CD14-positive monocyte (primary cell): ENCODE measurements around the gene YES1. TPM values are rescaled to one million over a fixed set of nuclear protein-coding genes. Genes with fewer than 3 reads are reported as not detected.

Experiments used
- DNase-seq, 3 donors: peaks; one replicate each; pipeline ENCODE4 v3.0.0-alpha.2; 2011 to 2022
- H2AFZ ChIP-seq: 2 replicates; pipeline ENCODE4 v1.6.0; 2012; ENCODE audit warnings: mild to moderate bottlenecking, low read depth, low read length, inconsistent platforms; ENCODE audit not compliant: insufficient read depth, poor library complexity, severe bottlenecking
- H3K27ac ChIP-seq, 2 donors: 1 replicate in 1 of 2; 2 replicates in 1 of 2; pipeline ENCODE4 v1.5.1; 2012 to 2013; ENCODE audit warnings: low read length in 2 of 2, control low read depth in 1 of 2, inconsistent platforms in 1 of 2, low read depth in 1 of 2, mild to moderate bottlenecking in 1 of 2
- H3K27me3 ChIP-seq, 2 donors: one replicate each; pipeline versions ENCODE4 v1.6.0 to v1.6.1; 2011 to 2013; ENCODE audit warnings: low read length in 2 of 2; ENCODE audit not compliant: control insufficient read depth in 2 of 2, insufficient read depth in 2 of 2
- H3K36me3 ChIP-seq, 2 donors: replicated peaks in 1 of 2; 1 replicate in 1 of 2; 2 replicates in 1 of 2; pipeline versions ENCODE4 v1.5.1 to v1.6.1; 2012 to 2013; ENCODE audit warnings: low read length in 2 of 2, control low read depth in 1 of 2, inconsistent platforms in 1 of 2, mild to moderate bottlenecking in 1 of 2; ENCODE audit not compliant: insufficient read depth in 2 of 2, control insufficient read depth in 1 of 2
- H3K4me1 ChIP-seq, 2 donors: 1 replicate in 1 of 2; 2 replicates in 1 of 2; pipeline versions ENCODE4 v1.5.1 to v1.6.1; 2012 to 2013; ENCODE audit warnings: low read length in 2 of 2, control low read depth in 1 of 2, inconsistent platforms in 1 of 2, mild to moderate bottlenecking in 1 of 2, moderate library complexity in 1 of 2; ENCODE audit not compliant: insufficient read depth in 2 of 2, control insufficient read depth in 1 of 2
- H3K4me2 ChIP-seq: replicated peaks from 2 replicates; pipeline ENCODE3; 2012; ENCODE audit warnings: low read length, moderate library complexity, mild to moderate bottlenecking; ENCODE audit not compliant: poor library complexity, severe bottlenecking; ENCODE audit errors: extremely low read depth
- H3K4me3 ChIP-seq, 3 experiments: fragments of 200-600 bp in 1 of 3; sonication (generic) in 1 of 3; replicated peaks in 1 of 3; 1 replicate in 2 of 3; 2 replicates in 1 of 3; pipeline ENCODE4 v1.5.1; 2011 to 2013; ENCODE audit warnings: low read length in 3 of 3, mild to moderate bottlenecking in 3 of 3, control low read depth in 2 of 3, low read depth in 2 of 3, inconsistent platforms in 1 of 3, moderate library complexity in 1 of 3
- H3K79me2 ChIP-seq: 2 replicates; pipeline ENCODE4 v1.6.0; 2012; ENCODE audit warnings: mild to moderate bottlenecking, control low read depth, inconsistent platforms, low read length, moderate library complexity; ENCODE audit not compliant: insufficient read depth
- H3K9ac ChIP-seq: 2 replicates; pipeline ENCODE4 v1.6.0; 2017; ENCODE audit warnings: low read length, mild to moderate bottlenecking; ENCODE audit not compliant: insufficient read depth, poor library complexity, severe bottlenecking
- H3K9me3 ChIP-seq, 2 donors: replicated peaks in 1 of 2; 1 replicate in 1 of 2; 2 replicates in 1 of 2; pipeline versions ENCODE4 v1.5.1 to v1.6.1; 2012 to 2013; ENCODE audit warnings: low read length in 2 of 2, control low read depth in 1 of 2; ENCODE audit not compliant: control insufficient read depth in 1 of 2, insufficient read depth in 1 of 2
- H4K20me1 ChIP-seq: 2 replicates; pipeline ENCODE4 v1.6.0; 2012; ENCODE audit warnings: mild to moderate bottlenecking, low read length, control low read depth, moderate library complexity; ENCODE audit not compliant: insufficient read depth
- H3K27ac Mint-ChIP-seq, 7 donors: one replicate each; pipeline ENCODE4 v1.8.0; 2020; ENCODE audit warnings: mild to moderate bottlenecking in 7 of 7, mixed read lengths in 7 of 7, moderate library complexity in 6 of 7, inconsistent platforms in 2 of 7
- H3K27me3 Mint-ChIP-seq, 3 donors: one replicate each; pipeline ENCODE4 v1.8.0; 2021 to 2022; ENCODE audit warnings: low read depth in 3 of 3, mild to moderate bottlenecking in 3 of 3, mixed read lengths in 3 of 3, moderate library complexity in 3 of 3, inconsistent platforms in 1 of 3
- H3K36me3 Mint-ChIP-seq, 2 donors: one replicate each; pipeline ENCODE4 v1.8.0; 2020; ENCODE audit warnings: mixed read lengths in 2 of 2, inconsistent platforms in 1 of 2, mild to moderate bottlenecking in 1 of 2
- H3K4me1 Mint-ChIP-seq: one replicate; pipeline ENCODE4 v1.8.0; 2020; ENCODE audit warnings: mild to moderate bottlenecking, mixed read lengths
- H3K4me3 Mint-ChIP-seq, 2 donors: one replicate each; pipeline ENCODE4 v1.8.0; 2020; ENCODE audit warnings: mild to moderate bottlenecking in 2 of 2, mixed read lengths in 2 of 2, moderate library complexity in 1 of 2
- H3K9me3 Mint-ChIP-seq, 7 donors: one replicate each; pipeline ENCODE4 v1.8.0; 2020 to 2022; ENCODE audit warnings: mixed read lengths in 7 of 7, mild to moderate bottlenecking in 6 of 7, moderate library complexity in 6 of 7, inconsistent platforms in 2 of 7
- CTCF ChIP-seq: fragments of 200-600 bp; IDR thresholded peaks from one replicate; pipeline ENCODE4 v1.8.0; 2022; ENCODE audit warnings: antibody characterized with exemption, mild to moderate bottlenecking
- WGBS: methylation state at CpG from one replicate; pipeline ENCODE4 v1.1.5; 2013; ENCODE audit warnings: missing lambda C conversion rate; ENCODE audit not compliant: insufficient coverage; 5-methylcytosine and 5-hydroxymethylcytosine counted together
- intact Hi-C, 2 donors: fragments of 100-400 bp; cut with micrococcal nuclease; formaldehyde crosslinking; loops; one replicate each; pipeline versions ENCODE4 v1.15.0 to v1.15.1; 2023
- polyA plus RNA-seq, 3 donors: library from polyadenylated mRNA; depleted of rRNA in 1 of 3; unstranded in 2 of 3; stranded (reverse) in 1 of 3; fragments of 300-500 nt in 2 of 3; fragments of >200 nt in 1 of 3; fragmentation: Illumina TruSeq in 2 of 3; gene quantifications; 1 replicate in 2 of 3; 2 replicates in 1 of 3; pipeline ENCODE4 v1.2.3, GENCODE V29; 2012 to 2021

Gene YES1
- polyA plus RNA-seq, 3 donors, result not detected

DNA sequence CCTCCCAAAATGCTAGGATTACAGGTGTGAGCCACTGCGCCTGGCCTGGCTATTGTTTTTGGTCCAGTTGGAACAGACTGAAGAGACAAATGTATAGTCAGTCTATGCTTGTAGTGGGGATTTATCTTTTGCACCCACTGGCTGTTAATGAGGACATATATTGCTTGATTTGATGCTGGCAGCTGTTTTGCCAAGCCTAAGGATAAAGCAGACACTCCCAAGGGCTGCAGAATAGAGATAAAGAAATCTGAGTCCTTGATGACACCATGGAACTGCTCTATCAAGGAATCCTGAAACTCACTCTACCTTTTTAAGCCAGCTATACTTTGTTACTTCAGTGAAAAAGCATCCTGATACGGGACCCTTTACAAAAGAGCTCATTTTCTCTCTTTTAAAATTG is 56.5 kb downstream of the YES1 start:
- peaks cover 21 to 43% (median 35%) of the 10 kb centered on the region in 3 donors for H3K27me3 Mint-ChIP-seq
- Histone ChIP-seq H3K9ac (no peak overlapping the region), H4K20me1 (no peaks in the 10 kb centered on the region), H3K4me3 (no peak overlapping the region), H3K27me3 (peaks cover 10 to 46% of the 10 kb centered on the region in 2 donors), H3K36me3 (no peaks in the 10 kb centered on the region), H3K4me1 (no peaks in the 10 kb centered on the region), H3K27ac (no peak overlapping the region), H2AFZ (no peak overlapping the region), H3K9me3 (no peaks in the 10 kb centered on the region), H3K4me2 (no peak overlapping the region), H3K79me2 (no peaks in the 10 kb centered on the region)
- no peaks in the 10 kb centered on the region for H3K4me1 Mint-ChIP-seq
- no peak for DNase-seq
- no peak overlapping the region for H3K4me3 Mint-ChIP-seq
- intact Hi-C loops, result no loop called here
- H3K36me3 Mint-ChIP-seq, result no peaks in the 10 kb centered on the region
- no peak overlapping the region for H3K27ac Mint-ChIP-seq
- peaks cover 0 to 7% (median 2%) of the 10 kb centered on the region in 7 donors for H3K9me3 Mint-ChIP-seq
- whole genome bisulfite sequencing, result 100% methylated on average over 1 of the region's 2 CpGs
- no peak for TF ChIP-seq CTCF

DNA sequence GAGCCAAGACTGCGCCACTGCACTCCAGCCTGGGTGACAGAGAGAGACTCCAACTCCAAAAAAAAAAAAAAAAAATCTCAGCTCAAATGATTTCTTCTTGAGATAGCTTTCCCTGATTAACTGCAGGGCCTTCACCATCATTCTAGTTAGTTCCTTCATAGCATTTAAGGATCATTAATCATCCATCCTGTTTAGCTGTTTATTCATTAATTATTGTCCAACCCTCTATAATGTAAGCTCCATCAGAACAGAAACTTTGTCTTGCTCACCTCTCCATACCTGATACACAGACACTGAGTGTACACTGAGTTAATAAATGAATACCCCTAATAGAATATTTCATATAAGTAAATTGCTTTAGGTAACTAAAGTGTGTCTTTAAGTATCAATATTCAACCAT is 57.4 kb downstream of the YES1 start:
- Mint-ChIP-seq H3K27ac (no peak overlapping the region), H3K27me3 (peaks cover 24 to 42% (median 38%) of the 10 kb centered on the region in 3 donors), H3K9me3 (peaks cover 0 to 3% (median 2%) of the 10 kb centered on the region in 7 donors), H3K4me3 (no peak overlapping the region), H3K4me1 (no peaks in the 10 kb centered on the region), H3K36me3 (no peaks in the 10 kb centered on the region)
- WGBS, result 100% methylated on average over 1 of the region's 1 CpG
- no peak for DNase-seq
- no peak overlapping the region for H3K27ac ChIP-seq
- H3K27me3 ChIP-seq, result peaks cover 15 to 53% of the 10 kb centered on the region in 2 donors
- TF ChIP-seq CTCF, result no peak
- H3K9ac ChIP-seq, result no peak overlapping the region
- H3K79me2 ChIP-seq, result no peaks in the 10 kb centered on the region
- H2AFZ ChIP-seq, result no peak overlapping the region
- no peak overlapping the region for H3K4me3 ChIP-seq
- H3K9me3 ChIP-seq, result no peaks in the 10 kb centered on the region
- H4K20me1 ChIP-seq, result no peaks in the 10 kb centered on the region
- H3K36me3 ChIP-seq, result no peaks in the 10 kb centered on the region
- H3K4me2 ChIP-seq, result no peak overlapping the region
- no peaks in the 10 kb centered on the region for H3K4me1 ChIP-seq
- intact Hi-C loops, result no loop called here
